Ishikawa (cell line): ENCODE measurements around the gene ZBTB1.

ENCODE experiments used
- CEBPB ChIP-seq: IDR thresholded peaks from 2 replicates; pipeline ENCODE4 v1.6.1; 2012
- CREB1 ChIP-seq: IDR thresholded peaks from 2 replicates; pipeline ENCODE4 v1.6.1; 2012; ENCODE audit warnings: low read depth
- EGR1 ChIP-seq: IDR thresholded peaks from 2 replicates; pipeline ENCODE4 v1.6.1; 2012
- EP300 ChIP-seq: IDR thresholded peaks from 2 replicates; pipeline ENCODE4 v1.6.1; 2012; ENCODE audit warnings: borderline replicate concordance
- FOXM1 ChIP-seq: IDR thresholded peaks from 2 replicates; pipeline ENCODE4 v1.6.1; 2012; ENCODE audit warnings: low read depth, borderline replicate concordance
- NFIC ChIP-seq: IDR thresholded peaks from 2 replicates; pipeline ENCODE4 v1.6.1; 2012
- RAD21 ChIP-seq: IDR thresholded peaks from 2 replicates; pipeline ENCODE4 v1.6.1; 2012; ENCODE audit warnings: low read depth
- TAF1 ChIP-seq: IDR thresholded peaks from 2 replicates; pipeline ENCODE4 v1.6.1; 2012; ENCODE audit warnings: low read depth, mild to moderate bottlenecking
- TCF12 ChIP-seq: IDR thresholded peaks from 2 replicates; pipeline ENCODE4 v1.6.1; 2012; ENCODE audit warnings: low read depth
- TEAD4 ChIP-seq: IDR thresholded peaks from 2 replicates; pipeline ENCODE4 v1.6.1; 2012
- YY1 ChIP-seq: IDR thresholded peaks from 2 replicates; pipeline ENCODE4 v1.6.1; 2012; ENCODE audit warnings: low read depth
- ZBTB7A ChIP-seq: IDR thresholded peaks from 2 replicates; pipeline ENCODE4 v1.6.1; 2012; ENCODE audit warnings: low read depth
- TF ChIP-seq, protein P1 (sequence below): IDR thresholded peaks from 2 replicates; pipeline ENCODE4 v1.6.1; 2012; ENCODE audit warnings: low read depth, mild to moderate bottlenecking
- TF ChIP-seq, protein P2 (sequence below): IDR thresholded peaks from 2 replicates; pipeline ENCODE4 v1.6.1; 2012
- TF ChIP-seq, protein P3 (sequence below): IDR thresholded peaks from 2 replicates; pipeline ENCODE4 v1.6.1; 2012

ZBTB1 gene

GRCh38 chr14:64550621-64551333, 46.2 kb downstream of the ZBTB1 start:
- no peak for TF ChIP-seq FOXM1
- TF ChIP-seq CEBPB, result no peak
- TF ChIP-seq TAF1, result no peak
- no peak for TF ChIP-seq ZBTB7A
- TF ChIP-seq, protein P1, sequence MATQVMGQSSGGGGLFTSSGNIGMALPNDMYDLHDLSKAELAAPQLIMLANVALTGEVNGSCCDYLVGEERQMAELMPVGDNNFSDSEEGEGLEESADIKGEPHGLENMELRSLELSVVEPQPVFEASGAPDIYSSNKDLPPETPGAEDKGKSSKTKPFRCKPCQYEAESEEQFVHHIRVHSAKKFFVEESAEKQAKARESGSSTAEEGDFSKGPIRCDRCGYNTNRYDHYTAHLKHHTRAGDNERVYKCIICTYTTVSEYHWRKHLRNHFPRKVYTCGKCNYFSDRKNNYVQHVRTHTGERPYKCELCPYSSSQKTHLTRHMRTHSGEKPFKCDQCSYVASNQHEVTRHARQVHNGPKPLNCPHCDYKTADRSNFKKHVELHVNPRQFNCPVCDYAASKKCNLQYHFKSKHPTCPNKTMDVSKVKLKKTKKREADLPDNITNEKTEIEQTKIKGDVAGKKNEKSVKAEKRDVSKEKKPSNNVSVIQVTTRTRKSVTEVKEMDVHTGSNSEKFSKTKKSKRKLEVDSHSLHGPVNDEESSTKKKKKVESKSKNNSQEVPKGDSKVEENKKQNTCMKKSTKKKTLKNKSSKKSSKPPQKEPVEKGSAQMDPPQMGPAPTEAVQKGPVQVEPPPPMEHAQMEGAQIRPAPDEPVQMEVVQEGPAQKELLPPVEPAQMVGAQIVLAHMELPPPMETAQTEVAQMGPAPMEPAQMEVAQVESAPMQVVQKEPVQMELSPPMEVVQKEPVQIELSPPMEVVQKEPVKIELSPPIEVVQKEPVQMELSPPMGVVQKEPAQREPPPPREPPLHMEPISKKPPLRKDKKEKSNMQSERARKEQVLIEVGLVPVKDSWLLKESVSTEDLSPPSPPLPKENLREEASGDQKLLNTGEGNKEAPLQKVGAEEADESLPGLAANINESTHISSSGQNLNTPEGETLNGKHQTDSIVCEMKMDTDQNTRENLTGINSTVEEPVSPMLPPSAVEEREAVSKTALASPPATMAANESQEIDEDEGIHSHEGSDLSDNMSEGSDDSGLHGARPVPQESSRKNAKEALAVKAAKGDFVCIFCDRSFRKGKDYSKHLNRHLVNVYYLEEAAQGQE, result no peak
- TF ChIP-seq EP300, result no peak
- no peak for TF ChIP-seq RAD21
- TF ChIP-seq TCF12, result no peak
- TF ChIP-seq NFIC, result no peak
- no peak for TF ChIP-seq YY1
- TF ChIP-seq, protein P2, sequence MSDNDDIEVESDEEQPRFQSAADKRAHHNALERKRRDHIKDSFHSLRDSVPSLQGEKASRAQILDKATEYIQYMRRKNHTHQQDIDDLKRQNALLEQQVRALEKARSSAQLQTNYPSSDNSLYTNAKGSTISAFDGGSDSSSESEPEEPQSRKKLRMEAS, result no peak
- TF ChIP-seq CREB1, result no peak
- no peak for TF ChIP-seq TEAD4
- no peak for TF ChIP-seq EGR1
- TF ChIP-seq, protein P3, sequence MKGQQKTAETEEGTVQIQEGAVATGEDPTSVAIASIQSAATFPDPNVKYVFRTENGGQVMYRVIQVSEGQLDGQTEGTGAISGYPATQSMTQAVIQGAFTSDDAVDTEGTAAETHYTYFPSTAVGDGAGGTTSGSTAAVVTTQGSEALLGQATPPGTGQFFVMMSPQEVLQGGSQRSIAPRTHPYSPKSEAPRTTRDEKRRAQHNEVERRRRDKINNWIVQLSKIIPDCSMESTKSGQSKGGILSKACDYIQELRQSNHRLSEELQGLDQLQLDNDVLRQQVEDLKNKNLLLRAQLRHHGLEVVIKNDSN, result no peak

GRCh38 chr14:64554556-64554955, 50.0 kb downstream of the ZBTB1 start:
- no peak for TF ChIP-seq RAD21
- TF ChIP-seq FOXM1, result no peak
- no peak for TF ChIP-seq EP300
- TF ChIP-seq TEAD4, result no peak
- TF ChIP-seq EGR1, result no peak
- TF ChIP-seq, protein P1, result no peak
- no peak for TF ChIP-seq TAF1
- TF ChIP-seq, protein P2, result no peak

GRCh38 chr14:64556526-64556925, 52.0 kb downstream of the ZBTB1 start:
- TF ChIP-seq CEBPB (0 out of 2 replicates have a peak, but pooled peaks have one; percentile 26), TAF1 (no peak)

- TF ChIP-seq CREB1, result no peak
- no peak for TF ChIP-seq TAF1
- TF ChIP-seq CEBPB, result no peak
- no peak for TF ChIP-seq TCF12
- no peak for TF ChIP-seq EP300
- no peak for TF ChIP-seq RAD21
- no peak for TF ChIP-seq EGR1
- TF ChIP-seq FOXM1, result no peak
- TF ChIP-seq, protein P3, result no peak
Observed at GRCh38 chr14:64561631-64562030, 57.1 kb downstream of the ZBTB1 start.

DNA sequence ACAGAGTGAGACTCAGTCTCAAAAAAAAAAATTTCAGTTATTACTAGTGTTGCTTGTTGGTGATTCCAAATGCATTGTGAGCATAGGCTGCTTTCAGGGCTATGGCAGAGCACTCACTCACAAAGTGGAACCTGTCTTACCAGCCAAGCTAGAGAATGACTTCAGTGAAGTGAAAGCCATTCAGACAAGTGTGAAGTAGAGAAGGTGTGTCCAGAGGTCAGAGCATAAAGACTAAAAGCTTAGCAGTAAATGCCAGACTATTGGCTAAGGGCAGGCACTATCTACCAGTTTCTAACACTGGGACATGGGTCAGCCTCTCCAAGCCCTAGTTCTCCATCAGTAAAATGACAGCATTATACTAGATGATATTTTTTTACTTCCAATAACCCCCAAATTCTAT, 57.9 kb downstream of the ZBTB1 start:
- TF ChIP-seq RAD21, result no peak
- TF ChIP-seq, protein P2, result no peak
- TF ChIP-seq CREB1, result no peak

DNA sequence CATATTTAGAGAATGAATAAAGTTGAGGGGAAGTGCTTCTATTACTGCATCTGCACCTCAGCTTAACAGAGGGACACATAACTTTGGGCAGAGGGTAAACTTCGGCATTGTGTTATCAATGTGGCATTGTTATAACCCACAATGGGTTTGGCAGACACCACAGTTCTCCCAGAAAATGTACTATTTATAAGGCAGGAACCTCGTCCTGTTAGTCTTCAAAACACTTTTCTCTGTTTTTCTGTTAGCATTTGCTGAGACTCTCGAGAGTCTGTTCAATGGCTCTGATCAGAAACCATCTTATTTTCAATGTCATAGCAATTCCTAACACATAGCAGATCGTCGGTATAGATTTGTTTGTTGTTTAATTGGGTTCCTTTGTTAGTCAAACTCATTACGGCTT, 59.1 kb downstream of the ZBTB1 start:
- TF ChIP-seq RAD21, result no peak
- no peak for TF ChIP-seq CEBPB
- no peak for TF ChIP-seq EP300
- TF ChIP-seq TAF1, result no peak
- TF ChIP-seq FOXM1, result no peak
- TF ChIP-seq CREB1, result no peak
- no peak for TF ChIP-seq TEAD4
- TF ChIP-seq, protein P1, result no peak
